ENCODE measurements around the gene TXN2.

DNA sequence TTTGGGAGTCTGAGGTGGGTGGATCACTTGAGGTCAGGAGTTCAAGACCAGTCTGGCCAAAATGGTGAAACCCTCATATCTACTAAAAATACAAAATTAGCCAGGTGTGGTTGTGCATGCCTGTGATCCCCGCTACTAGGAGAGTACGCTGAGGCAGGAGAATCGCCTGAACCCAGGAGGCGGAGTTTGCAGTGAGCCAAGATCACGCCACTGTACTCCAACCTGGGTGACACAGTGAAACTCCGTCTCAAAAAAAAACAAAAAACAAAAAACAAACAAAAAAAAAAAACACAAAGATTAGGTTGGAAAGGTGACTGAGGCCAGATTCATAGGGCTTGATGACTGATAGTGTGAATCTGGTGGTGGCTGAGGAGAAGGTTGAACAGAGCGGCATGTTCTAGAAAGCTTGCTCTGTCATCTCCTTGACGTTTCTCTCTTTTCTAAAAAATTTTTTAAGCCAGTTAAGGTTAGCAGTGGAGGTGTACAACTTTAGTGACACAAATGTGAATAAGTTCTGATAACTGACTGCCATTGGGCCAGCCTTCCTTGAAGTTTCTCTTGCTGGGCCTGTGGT is 40.9 kb downstream of the TXN2 start:
- TF ChIP-seq TAF1 (IDR thresholded peaks at IDR 0.05; ENCODE audit: low read depth, low read length) (no peak), POLR2A (IDR thresholded peaks at IDR 0.05; ENCODE audit: low read depth, low read length) (no peak), SPI1 (IDR thresholded peaks at IDR 0.05; ENCODE audit: low read depth, low read length) (no peak), POLR2AphosphoS5 (IDR thresholded peaks at IDR 0.05; ENCODE audit: low read depth, low read length) (no peak), PAX5 (IDR thresholded peaks at IDR 0.05; ENCODE audit: insufficient read depth, low read length, severe bottlenecking) (no peak)
